GM12878 (cell line): ENCODE data around the gene BRSK2. TPM values are rescaled to one million over a fixed set of nuclear protein-coding genes. Genes with fewer than 3 reads are reported as not detected.

Source experiments
- ATAC-seq: fragments of 200-7000 bp; cut with Tn5 transposase; 3 replicates; pipeline ENCODE4 v1.9.1; 2020; ENCODE audit warnings: mild to moderate bottlenecking, moderate library complexity
- BruUV-seq: library from RNA; stranded (reverse); fragments of 400-500 nt; replicated peaks from 2 replicates; lab custom pipeline; 2021; lab: Mats Ljungman, UMichigan
- CTCF ChIA-PET: fragments of 300-600 bp; sonication (Branson Sonifier 250); formaldehyde crosslinking; extraction: SDS; loops from one replicate; lab custom pipeline; 2021; ENCODE audit warnings: inconsistent platforms; lab: Yijun Ruan, JAX
- POLR2A ChIA-PET: fragments of 350-600 bp; formaldehyde crosslinking; extraction: SDS; loops from one replicate; lab custom pipeline; 2021; ENCODE audit warnings: inconsistent platforms; lab: Charles Lee
- RAD21 ChIA-PET: fragments of 300-600 bp; sonication (Branson Sonifier 250); formaldehyde crosslinking; loops from one replicate; lab custom pipeline; 2023; ENCODE audit warnings: antibody characterized with exemption; ENCODE audit not compliant: unreplicated experiment; lab: Charles Lee
- SMC1A ChIA-PET: fragments of 300-600 bp; sonication (Branson Sonifier 250); formaldehyde crosslinking; loops from one replicate; lab custom pipeline; 2023; ENCODE audit not compliant: unreplicated experiment, uncharacterized antibody; lab: Charles Lee
- DNase-seq: peaks from one replicate; pipeline ENCODE4 v3.0.0-alpha.2; 2011; ENCODE audit warnings: low read depth, low spot score
- FAIRE-seq: peaks from 3 replicates; lab custom pipeline; 2011; peaks lifted over from hg19 to GRCh38; lab: Jason Lieb, UNC
- H2AFZ ChIP-seq: 2 replicates; pipeline ENCODE4 v1.6.0; 2011; ENCODE audit warnings: low read depth, low read length, control low read depth; ENCODE audit not compliant: control insufficient read depth
- H3K27ac ChIP-seq: 2 replicates; pipeline ENCODE4 v1.5.1; 2011; ENCODE audit warnings: control low read depth; ENCODE audit not compliant: control insufficient read depth, insufficient read depth
- H3K27me3 ChIP-seq, 2 experiments: replicated peaks in 1 of 2; 2 replicates each; pipeline versions ENCODE4 v1.6.0 to v1.6.1; 2011; ENCODE audit warnings: low read length in 1 of 2; ENCODE audit not compliant: control insufficient read depth in 2 of 2, insufficient read depth in 2 of 2
- H3K36me3 ChIP-seq, 2 experiments: 2 replicates each; pipeline ENCODE4 v1.5.1; 2011; ENCODE audit warnings: low read length in 1 of 2; ENCODE audit not compliant: control insufficient read depth in 2 of 2, insufficient read depth in 2 of 2
- H3K4me1 ChIP-seq: 2 replicates; pipeline ENCODE4 v1.6.1; 2011; ENCODE audit warnings: mild to moderate bottlenecking, low read length, moderate library complexity, mixed read lengths; ENCODE audit not compliant: control insufficient read depth, insufficient read depth
- H3K4me2 ChIP-seq: 2 replicates; pipeline ENCODE4 v1.6.0; 2011; ENCODE audit warnings: control low read depth; ENCODE audit not compliant: control insufficient read depth, insufficient read depth
- H3K4me3 ChIP-seq: fragments of 200-600 bp; sonication (generic); 2 replicates; pipeline ENCODE4 v1.5.1; 2016
- H3K79me2 ChIP-seq: 2 replicates; pipeline ENCODE4 v1.6.0; 2011; ENCODE audit warnings: low read length; ENCODE audit not compliant: control insufficient read depth, insufficient read depth
- H3K9ac ChIP-seq: 2 replicates; pipeline ENCODE4 v1.8.0; 2011; ENCODE audit warnings: low read length, control low read depth, mixed read lengths; ENCODE audit not compliant: control insufficient read depth, insufficient read depth
- H3K9me3 ChIP-seq: replicated peaks from 3 replicates; pipeline ENCODE4 v1.5.1; 2011; ENCODE audit warnings: mild to moderate bottlenecking, low read length; ENCODE audit not compliant: control insufficient read depth, insufficient read depth
- H4K20me1 ChIP-seq: 2 replicates; pipeline ENCODE4 v1.6.0; 2011; ENCODE audit not compliant: control insufficient read depth, insufficient read depth
- BMI1 ChIP-seq: fragments of 450-650 bp; IDR thresholded peaks from 2 replicates; pipeline ENCODE4 v1.6.1; 2016; ENCODE audit warnings: mild to moderate bottlenecking, moderate library complexity, borderline replicate concordance
- HDGF ChIP-seq: fragments of 450-650 bp; IDR thresholded peaks from 2 replicates; pipeline ENCODE4 v1.6.1; 2016; ENCODE audit warnings: antibody characterized with exemption
- NBN ChIP-seq: fragments of 450-650 bp; IDR thresholded peaks from 2 replicates; pipeline ENCODE4 v1.6.1; 2016
- NRF1 ChIP-seq: conservative IDR thresholded peaks from 2 replicates; pipeline ENCODE4 v1.6.1; 2011; ENCODE audit warnings: mild to moderate bottlenecking, low read depth, low read length, improper control_type of control experiment
- ZNF274 ChIP-seq: IDR thresholded peaks from one replicate; pipeline ENCODE4 v1.8.0; 2011; ENCODE audit not compliant: insufficient read length, insufficient read depth
- ZNF384 ChIP-seq: IDR thresholded peaks from 2 replicates; pipeline ENCODE4 v1.6.1; 2012; ENCODE audit warnings: low read depth, mild to moderate bottlenecking, low read length, improper control_type of control experiment, borderline replicate concordance
- WGBS: methylation state at CpG from one replicate; pipeline ENCODE4 v1.1.6; 2016; ENCODE audit warnings: low lambda C conversion rate; ENCODE audit not compliant: insufficient replicate concordance, insufficient coverage; ENCODE audit errors: missing lambda C conversion rate; 5-methylcytosine and 5-hydroxymethylcytosine counted together
- in situ Hi-C: fragments of 300-500 bp; cut with MboI; formaldehyde crosslinking; loops from 9 replicates; pipeline ENCODE4 v1.14.3; 2018; ENCODE audit warnings: mixed read lengths
- intact Hi-C: fragments of 100-400 bp; cut with micrococcal nuclease; formaldehyde crosslinking; loops from one replicate; pipeline ENCODE4 v1.14.2; 2022; ENCODE audit not compliant: unreplicated experiment
- polyA plus RNA-seq, 11 experiments: library from polyadenylated mRNA; depleted of rRNA in 4 of 11; unstranded in 6 of 11; stranded (reverse) in 5 of 11; fragments of >200 nt; fragmentation: Nextera tagmentation in 4 of 11; fragmentation: Illumina TruSeq in 1 of 11; extraction: Ambion mirVana in 4 of 11; extraction: Trizol in 1 of 11; gene quantifications; 1 replicate in 1 of 11; 2 replicates in 10 of 11; pipeline versions ENCODE4 v1.2.1 to v1.2.3, GENCODE V29; 2011 to 2016; ENCODE audit warnings: inconsistent platforms in 2 of 11, missing spikeins in 2 of 11, low read depth in 1 of 11
- total RNA-seq, 4 experiments: library from RNA; depleted of rRNA in 3 of 4; stranded (reverse); fragments of >200 nt in 3 of 4; fragmentation: Illumina TruSeq in 1 of 4; extraction: Trizol in 1 of 4; gene quantifications; 2 replicates each; pipeline versions ENCODE4 v1.2.1 to v1.2.3, GENCODE V29; 2013 to 2021

The BRSK2 gene
- total and polyA plus RNA-seq, 10 of the 15 experiments (the other 5 are each of a cell fraction or from before 2014, with no cell fraction given): 0.13 TPM; not detected in 9

- no peak overlapping the region for H2AFZ ChIP-seq
- peaks cover 0 to 2% of the 10 kb centered on the region in 2 experiments; a peak in 2 of 4 replicates for H3K36me3 ChIP-seq
- in situ Hi-C loops: no loop called here
- ATAC-seq (no peak), DNase-seq (no peak), FAIRE-seq (no peak)
- H3K9me3 ChIP-seq: no peaks in the 10 kb centered on the region; the same call in 2 of the 3 replicates
- no peaks in the 10 kb centered on the region; the same call in none of the 2 replicates for H3K79me2 ChIP-seq
- no peaks in the 10 kb centered on the region for H3K27me3 ChIP-seq
- H3K4me3 ChIP-seq: no peak overlapping the region
- H3K4me1 ChIP-seq: peaks cover 3% of the 10 kb centered on the region; the same call in 1 of the 2 replicates
- no peak overlapping the region for H3K9ac ChIP-seq
- ChIA-PET POLR2A (no interaction called here), RAD21 (no interaction called here), SMC1A (no interaction called here), CTCF (no interaction called here)
- no peak overlapping the region for H3K27ac ChIP-seq
- no peak overlapping the region for H3K4me2 ChIP-seq
- intact Hi-C loops: no loop called here
- 92% methylated on average over 24 of the region's 25 CpGs for WGBS
- TF ChIP-seq HDGF: no peak
- TF ChIP-seq ZNF384: no peak
- no peak for TF ChIP-seq NRF1
- TF ChIP-seq ZNF274: no peak
- no peak for TF ChIP-seq BMI1
- no peak for TF ChIP-seq NBN
- H4K20me1 ChIP-seq: no peaks in the 10 kb centered on the region
- no TSS peak for BruUV-seq
These were observed 111.9 kb downstream of the BRSK2 start for GRCh38 chr11:1501421-1502167.
